ENCODE results near the gene EDC3. TPM values are rescaled to one million over a fixed set of nuclear protein-coding genes. Genes with fewer than 3 reads are reported as not detected.

The EDC3 gene
- total RNA-seq, 4 donors from 2014 or later: 10.5 to 20.4 (median 15.0) TPM

DNA sequence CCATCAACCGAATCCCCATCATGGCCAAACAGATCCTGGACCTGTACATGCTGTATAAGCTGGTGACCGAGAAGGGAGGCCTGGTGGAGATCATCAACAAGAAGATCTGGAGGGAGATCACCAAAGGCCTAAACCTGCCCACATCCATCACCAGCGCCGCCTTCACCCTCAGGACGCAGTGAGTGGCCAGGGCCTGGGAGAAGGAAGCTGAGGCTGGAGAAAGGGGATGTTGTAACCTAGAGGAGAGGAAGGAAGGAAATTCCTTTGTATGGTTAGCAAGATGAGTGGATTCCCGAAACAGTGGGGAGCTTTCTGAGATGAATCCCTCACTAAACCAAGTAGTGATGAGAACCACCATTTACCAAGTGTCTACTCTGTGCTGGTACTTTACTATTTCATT lies 106.0 kb downstream of the EDC3 start:
- TF ChIP-seq, protein P1, sequence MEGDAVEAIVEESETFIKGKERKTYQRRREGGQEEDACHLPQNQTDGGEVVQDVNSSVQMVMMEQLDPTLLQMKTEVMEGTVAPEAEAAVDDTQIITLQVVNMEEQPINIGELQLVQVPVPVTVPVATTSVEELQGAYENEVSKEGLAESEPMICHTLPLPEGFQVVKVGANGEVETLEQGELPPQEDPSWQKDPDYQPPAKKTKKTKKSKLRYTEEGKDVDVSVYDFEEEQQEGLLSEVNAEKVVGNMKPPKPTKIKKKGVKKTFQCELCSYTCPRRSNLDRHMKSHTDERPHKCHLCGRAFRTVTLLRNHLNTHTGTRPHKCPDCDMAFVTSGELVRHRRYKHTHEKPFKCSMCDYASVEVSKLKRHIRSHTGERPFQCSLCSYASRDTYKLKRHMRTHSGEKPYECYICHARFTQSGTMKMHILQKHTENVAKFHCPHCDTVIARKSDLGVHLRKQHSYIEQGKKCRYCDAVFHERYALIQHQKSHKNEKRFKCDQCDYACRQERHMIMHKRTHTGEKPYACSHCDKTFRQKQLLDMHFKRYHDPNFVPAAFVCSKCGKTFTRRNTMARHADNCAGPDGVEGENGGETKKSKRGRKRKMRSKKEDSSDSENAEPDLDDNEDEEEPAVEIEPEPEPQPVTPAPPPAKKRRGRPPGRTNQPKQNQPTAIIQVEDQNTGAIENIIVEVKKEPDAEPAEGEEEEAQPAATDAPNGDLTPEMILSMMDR (IDR thresholded peaks at IDR 0.05; ENCODE audit: low read depth): no peak

DNA sequence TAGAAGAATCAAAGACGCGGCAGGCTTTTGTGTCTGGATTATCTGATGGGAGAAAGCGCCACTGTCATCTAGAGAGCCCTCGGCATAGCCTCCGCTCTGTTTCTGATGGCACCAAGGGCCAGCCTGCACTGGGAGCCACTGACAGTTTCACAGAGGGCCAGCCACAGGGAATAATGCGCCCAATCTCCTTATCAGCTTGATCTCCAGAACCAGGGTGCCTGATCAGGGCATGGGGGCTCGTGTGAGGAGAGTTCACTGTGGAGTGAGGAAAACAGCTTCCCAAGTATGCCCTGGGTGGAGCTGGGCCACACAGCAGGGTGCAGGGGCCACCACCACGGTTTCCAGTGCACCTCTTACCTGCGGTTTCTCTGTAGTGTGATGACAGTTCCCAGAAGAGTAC lies 110.0 kb downstream of the EDC3 start:
- TF ChIP-seq, protein P1 (IDR thresholded peaks at IDR 0.05; ENCODE audit: low read depth): no peak

DNA sequence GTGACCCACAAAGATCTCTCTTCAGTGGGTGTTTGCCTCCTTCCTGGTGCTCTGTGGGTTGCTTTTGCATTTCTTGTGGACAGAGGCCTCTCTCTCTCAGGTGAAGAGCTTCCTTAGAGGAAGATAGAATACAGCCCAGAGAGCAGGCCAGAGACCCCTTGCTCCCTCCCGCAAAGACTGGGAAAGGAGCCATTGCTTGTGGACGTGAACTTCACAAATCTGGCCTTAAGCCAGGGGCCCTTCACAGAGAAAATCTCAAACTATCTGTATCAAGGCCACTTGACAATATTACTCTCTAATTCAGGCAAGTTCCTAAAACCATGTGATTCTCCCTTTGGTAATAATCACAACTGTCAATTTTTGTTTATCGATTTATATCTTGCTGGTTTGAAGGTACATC lies 110.6 kb downstream of the EDC3 start:
- TF ChIP-seq, protein P1 (IDR thresholded peaks at IDR 0.05; ENCODE audit: low read depth): no peak

DNA sequence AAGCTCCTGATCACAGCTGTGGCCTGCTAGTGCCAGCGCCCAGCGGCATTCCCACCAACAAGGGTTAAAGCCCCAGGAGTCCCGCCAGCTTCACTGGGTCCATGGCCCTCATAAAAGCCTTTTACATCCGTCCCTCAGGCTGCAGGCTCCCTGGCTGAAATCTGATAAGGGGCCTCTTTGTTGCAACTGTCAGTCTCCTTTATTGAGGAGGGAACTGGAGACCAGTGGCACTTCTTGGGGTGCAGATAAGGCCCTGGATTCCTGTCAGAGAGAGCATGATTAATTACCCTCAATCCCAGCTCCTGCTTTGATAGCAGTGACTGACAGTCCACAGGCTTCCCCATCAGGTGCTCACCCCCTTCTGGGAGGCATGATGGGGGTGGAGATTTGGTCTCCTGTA lies 111.0 kb downstream of the EDC3 start:
- TF ChIP-seq, protein P1 (IDR thresholded peaks at IDR 0.05; ENCODE audit: low read depth): no peak

DNA sequence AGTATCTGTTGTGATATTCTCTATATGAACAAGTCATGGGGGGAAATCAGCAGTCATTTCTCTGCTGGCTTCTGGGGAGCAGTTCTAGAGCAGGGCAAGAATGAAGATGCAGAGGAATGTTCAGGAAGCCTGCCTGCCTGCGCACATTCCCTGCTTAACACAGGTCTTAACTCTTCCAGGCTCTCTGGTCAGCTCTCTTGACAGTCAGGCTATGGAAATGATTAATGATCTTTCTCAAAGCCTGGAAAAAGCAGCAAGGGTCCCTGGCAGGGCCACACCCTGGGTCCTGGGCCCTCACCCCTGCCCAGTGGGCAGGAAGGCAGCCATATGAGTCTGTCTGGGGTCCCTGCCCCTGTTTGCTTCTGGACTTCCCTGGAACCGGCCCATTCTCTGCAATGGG lies 111.6 kb downstream of the EDC3 start:
- TF ChIP-seq, protein P1 (IDR thresholded peaks at IDR 0.05; ENCODE audit: low read depth): no peak

Other genes starting within 250 kb of the EDC3 start
- gene UBL7, start 234.9 kb downstream of the EDC3 start, total RNA-seq: 10 to 100 TPM; 31.1 to 38.4 (median 38.2) TPM
- 10 to 100 TPM in 2 of 4 donors, 1 to 10 TPM in 2; 3.7 to 13.6 (median 8.0) TPM for gene ARID3B, start 154.8 kb downstream of the EDC3 start, total RNA-seq
- 100 to 1,000 TPM in 2 of 4 donors, 10 to 100 TPM in 2; 53.6 to 159 (median 103) TPM for gene CLK3, start 80.2 kb downstream of the EDC3 start, total RNA-seq
- 1 to 10 TPM; 1.1 to 9.0 (median 4.2) TPM for gene CYP1A1, start 29.5 kb upstream of the EDC3 start, total RNA-seq
- not detected for gene CYP1A2, start 52.8 kb upstream of the EDC3 start, total RNA-seq
- gene CSK, start 86.1 kb upstream of the EDC3 start, total RNA-seq: 10 to 100 TPM; 17.1 to 25.2 (median 21.9) TPM
- gene LMAN1L, start 116.8 kb upstream of the EDC3 start, total RNA-seq: not detected
- not detected for gene CPLX3, start 130.6 kb upstream of the EDC3 start, total RNA-seq
- gene ULK3, start 147.1 kb upstream of the EDC3 start, total RNA-seq: 10 to 100 TPM; 23.8 to 29.8 (median 28.7) TPM
- 10 to 100 TPM; 51.1 to 82.7 (median 64.4) TPM for gene SCAMP2, start 177.3 kb upstream of the EDC3 start, total RNA-seq
- 10 to 100 TPM; 20.2 to 39.9 (median 31.9) TPM for gene MPI, start 194.0 kb upstream of the EDC3 start, total RNA-seq
- gene FAM219B, start 210.8 kb upstream of the EDC3 start, total RNA-seq: 100 to 1,000 TPM in 1 of 4 donors, 10 to 100 TPM in 3; 53.3 to 102 (median 65.2) TPM
- gene COX5A, start 242.0 kb upstream of the EDC3 start, total RNA-seq: 100 to 1,000 TPM in 1 of 4 donors, 10 to 100 TPM in 3; 72.4 to 108 (median 97.1) TPM